ENCODE results near the gene CTNNA2. TPM values are rescaled to one million over a fixed set of nuclear protein-coding genes. Genes with fewer than 3 reads are reported as not detected.
A peak's percentile ranks its signal among the peaks of the same experiment; 100 is the strongest.

CTNNA2 gene
- total and polyA plus RNA-seq, 2 of the 8 experiments (the other 6 are each of a cell fraction or from before 2014, with no cell fraction given) = 3.9 to 9.0 TPM

DNA sequence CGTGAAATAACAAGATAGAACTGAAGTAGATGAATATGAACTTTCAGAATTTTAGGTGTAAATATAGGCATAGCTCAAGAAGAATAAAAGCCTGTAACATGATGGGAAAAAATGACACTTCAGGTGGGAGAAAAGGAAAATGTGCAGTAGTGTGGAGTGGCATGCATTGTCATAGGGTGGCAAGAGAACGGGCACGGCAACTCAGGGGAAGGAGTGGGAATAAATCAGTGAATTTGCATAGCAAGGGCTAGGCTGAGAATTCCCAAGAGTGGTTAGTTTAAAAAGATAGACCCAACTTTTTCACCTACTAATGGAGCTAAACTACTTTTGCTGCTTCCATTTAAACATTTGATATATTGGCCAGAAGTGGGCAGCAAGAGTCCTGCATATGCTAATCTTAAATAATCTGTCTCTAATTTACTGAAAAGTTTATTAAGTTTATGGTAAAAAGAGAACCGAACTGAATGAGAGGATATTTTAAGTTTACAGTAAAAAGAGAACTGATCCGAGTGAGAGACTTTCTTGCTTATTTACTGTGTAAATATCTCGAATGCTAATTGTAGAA lies 228.1 kb downstream of the CTNNA2 start:
- H2BK15ac ChIP-seq (ENCODE audit: low read length) = no peak overlapping the region
- FAIRE-seq = peak; percentile 7
- no peak for TF ChIP-seq SIX5 (IDR thresholded peaks at IDR 0.05; ENCODE audit: low read depth, low read length)

More for the DNA sequence above, 228.1 kb downstream of the CTNNA2 start:
- no peak overlapping the region for H2BK5ac ChIP-seq (ENCODE audit: low read depth, low read length)
- H3K4me3 ChIP-seq (ENCODE audit: extremely low read depth in 1 of 4, insufficient read depth in 2 of 4, low read depth in 3 of 4, low read length in 4 of 4) = no peak overlapping the region
- H3K9ac ChIP-seq (replicated peaks in 1 of 4; ENCODE audit: extremely low read depth in 1 of 4, low read depth in 3 of 4, low read length in 3 of 4) = no peak overlapping the region
- H3K9me3 ChIP-seq (ENCODE audit: insufficient read depth in 2 of 2, low read depth in 1 of 2, low read length in 1 of 2) = no peaks in the 10 kb centered on the region
- H3K14ac ChIP-seq (ENCODE audit: insufficient read length) = no peak overlapping the region
- ChIA-PET CTCF (ENCODE audit: partially characterized antibody) (interaction anchor here (0.9 kb wide), 1 partner anchor 114 kb away, joined by 4 read pairs; no protein-coding TSS in a partner anchor), POLR2A (ENCODE audit: partially characterized antibody) (no interaction called here)
- no peaks in the 10 kb centered on the region for H3K79me1 ChIP-seq (ENCODE audit: low read depth, low read length)
- no peaks in the 10 kb centered on the region for H3K23me2 ChIP-seq (ENCODE audit: low read depth, low read length)
- H3K23ac ChIP-seq (ENCODE audit: insufficient read length) = no peak overlapping the region
- H3K4me1 ChIP-seq (replicated peaks in 1 of 4; ENCODE audit: control insufficient read depth in 3 of 4, insufficient read depth in 4 of 4, low read length in 3 of 4) = peaks cover 0 to 3% (median 0%) of the 10 kb centered on the region in 4 experiments; a peak in 1 of 7 replicates
- no peak overlapping the region for H3K4ac ChIP-seq (replicated peaks; ENCODE audit: insufficient read length, low read depth, low read length)
- no peak overlapping the region for H2AK5ac ChIP-seq (ENCODE audit: low read depth, low read length)
- no peak overlapping the region for H2AFZ ChIP-seq (ENCODE audit: low read length)
- H2BK120ac ChIP-seq (replicated peaks; ENCODE audit: low read depth, low read length) = no peak overlapping the region
- no peaks in the 10 kb centered on the region for H3K36me3 ChIP-seq (ENCODE audit: control insufficient read depth in 2 of 4, insufficient read depth in 4 of 4, low read length in 3 of 4)
- DNase-seq (ENCODE audit: low read depth in 1 of 2, low spot score in 2 of 2) = no peak
- H3K79me2 ChIP-seq (ENCODE audit: control insufficient read depth in 1 of 2, insufficient read depth in 2 of 2, low read length in 2 of 2) = no peaks in the 10 kb centered on the region
- no peak overlapping the region for H4K91ac ChIP-seq (replicated peaks; ENCODE audit: insufficient read length, low read length)
- H3K56ac ChIP-seq (replicated peaks; ENCODE audit: insufficient read length, low read depth, low read length) = no peak overlapping the region
- no peak overlapping the region for H3K27ac ChIP-seq (ENCODE audit: low read depth, low read length)
- no peak overlapping the region for H3K4me2 ChIP-seq (ENCODE audit: insufficient read depth in 1 of 2, low read depth in 2 of 2, low read length in 2 of 2)
- H4K8ac ChIP-seq (ENCODE audit: extremely low read depth, insufficient read depth, low read length) = no peak overlapping the region
- 89% methylated on average over 6 of the region's 6 CpGs; no CpG with 5 or more reads in 1 of the 2 experiments for WGBS, 2 experiments (ENCODE audit: extremely low coverage in 1 of 2, insufficient coverage in 1 of 2, insufficient read length in 1 of 2, insufficient replicate concordance in 2 of 2, low coverage in 1 of 2, low lambda C conversion rate in 2 of 2, missing lambda C conversion rate in 1 of 2)
- H3K18ac ChIP-seq (ENCODE audit: extremely low read depth, low read length) = no peak overlapping the region
- no peak overlapping the region for H2BK12ac ChIP-seq (ENCODE audit: low read depth, low read length)
- no peak overlapping the region for H2BK20ac ChIP-seq (ENCODE audit: low read length)
- no peaks in the 10 kb centered on the region for H3K27me3 ChIP-seq (replicated peaks in 1 of 4; ENCODE audit: control insufficient read depth in 3 of 4, extremely low read depth in 1 of 4, insufficient read depth in 3 of 4, low read length in 3 of 4)
- no peaks in the 10 kb centered on the region for H4K20me1 ChIP-seq (replicated peaks in 1 of 2; ENCODE audit: control insufficient read depth in 1 of 2, insufficient read depth in 2 of 2, low read length in 2 of 2)
- H4K5ac ChIP-seq (ENCODE audit: insufficient read length, low read depth, low read length) = no peak overlapping the region

Data from H1 (cell line).